Activated CD4-positive, alpha-beta T cell treated with anti-CD3 and anti-CD28 coated beads, Interleukin-2, amount 50 U/mL, for 48 hours (primary cell): ENCODE results near the gene B4GALNT3.
"Not testable (repeated sequence)": the region's sequence is repeated elsewhere in the genome, so short reads cannot be mapped to it uniquely, and the experiment has no call there.

Source experiments
- DNase-seq, 2 experiments: peaks; one replicate each; pipeline ENCODE4 v3.0.0-alpha.2; 2020

Gene B4GALNT3

GRCh38 chr12:459430-460258, at the start of gene B4GALNT3:
B4GALNT3 (plus strand) TSS chr12:459939; CDS start chr12:460377, 438 bp downstream.
- DNase-seq = peak; percentile 33 to 36

- DNase-seq = no peak
Observed at GRCh38 chr12:414859-415258, 44.9 kb upstream of the B4GALNT3 start.

- no peak for DNase-seq
Observed at GRCh38 chr12:418432-418831, 41.3 kb upstream of the B4GALNT3 start.

GRCh38 chr12:422526-422925, 37.2 kb upstream of the B4GALNT3 start:
- no peak for DNase-seq

GRCh38 chr12:435737-436136, 24.0 kb upstream of the B4GALNT3 start:
- DNase-seq = not testable (repeated sequence)

- DNase-seq = peak; percentile 46 to 64
Observed at GRCh38 chr12:442235-442884, 17.4 kb upstream of the B4GALNT3 start.

GRCh38 chr12:447141-447540, 12.6 kb upstream of the B4GALNT3 start:
- DNase-seq = no peak

GRCh38 chr12:449203-449602, 10.5 kb upstream of the B4GALNT3 start:
- DNase-seq = no peak

GRCh38 chr12:450438-450837, 9.3 kb upstream of the B4GALNT3 start:
- no peak for DNase-seq

GRCh38 chr12:452667-453210, 7.0 kb upstream of the B4GALNT3 start:
- peak; percentile 83 to 88 for DNase-seq

- DNase-seq = no peak
Observed at GRCh38 chr12:454833-455232, 4.9 kb upstream of the B4GALNT3 start.

- no peak for DNase-seq
Observed at GRCh38 chr12:455821-456220, 3.9 kb upstream of the B4GALNT3 start.

GRCh38 chr12:457676-458075, 2.1 kb upstream of the B4GALNT3 start:
- DNase-seq = peak in 1 of 2 experiments; percentile 9

- DNase-seq = no peak
Observed at GRCh38 chr12:459050-459429, 699 bp upstream of the B4GALNT3 start.

- peak; percentile 32 to 47 for DNase-seq
Observed at GRCh38 chr12:460261-461230, 807 bp downstream of the B4GALNT3 start.

GRCh38 chr12:461425-461824, 1.7 kb downstream of the B4GALNT3 start:
- DNase-seq = no peak

GRCh38 chr12:462936-463705, 3.4 kb downstream of the B4GALNT3 start:
- DNase-seq = no peak

- no peak for DNase-seq
Observed at GRCh38 chr12:464484-465267, 4.9 kb downstream of the B4GALNT3 start.

GRCh38 chr12:466039-466438, 6.3 kb downstream of the B4GALNT3 start:
- no peak for DNase-seq

GRCh38 chr12:466762-467161, 7.0 kb downstream of the B4GALNT3 start:
- no peak for DNase-seq

GRCh38 chr12:467591-467990, 7.9 kb downstream of the B4GALNT3 start:
- DNase-seq = no peak
